ENCODE measurements around the gene PHYHIPL. TPM values are rescaled to one million over a fixed set of nuclear protein-coding genes. Genes with fewer than 3 reads are reported as not detected.

The PHYHIPL gene
- polyA plus RNA-seq, 1 of the 3 experiments (the other 2 are of a cell fraction): 0.44 TPM

- Histone ChIP-seq H3K4me2 (no peak overlapping the region), H3K4me1 (ENCODE audit: control insufficient read depth in 1 of 2, insufficient read depth in 2 of 2, low read depth in 1 of 2, low read length in 1 of 2) (no peaks in the 10 kb centered on the region), H3K4me3 (ENCODE audit: low read depth in 2 of 2, low read length in 1 of 2) (no peak overlapping the region), H3K9me3 (no peaks in the 10 kb centered on the region), H3K27me3 (ENCODE audit: insufficient read depth) (no peaks in the 10 kb centered on the region), H2AFZ (ENCODE audit: low read depth) (no peak overlapping the region), H3K27ac (ENCODE audit: low read depth in 2 of 2, low read length in 1 of 2) (no peak overlapping the region), H4K20me1 (ENCODE audit: insufficient read depth) (no peaks in the 10 kb centered on the region), H3F3A (replicated peaks; ENCODE audit: insufficient read depth) (no peaks in the 10 kb centered on the region), H3K36me3 (replicated peaks in 1 of 2; ENCODE audit: control insufficient read depth in 1 of 2, insufficient read depth in 2 of 2, low read length in 1 of 2) (peaks cover 2 to 27% of the 10 kb centered on the region in 2 experiments), H3K79me2 (ENCODE audit: insufficient read depth) (no peaks in the 10 kb centered on the region), H3K9me2 (no peaks in the 10 kb centered on the region), H3K9ac (no peak overlapping the region)
- ChIA-PET POLR2A (no interaction called here), CTCF (interaction anchor here (1.1 to 2.0 kb wide), 3 partner anchors 18 to 367 kb away, joined by 4 to 8 read pairs (median 5); no protein-coding TSS in a partner anchor)
- 93% methylated on average over 1 of the region's 1 CpG for WGBS (ENCODE audit: low lambda C conversion rate)
- TF ChIP-seq POLR2AphosphoS5 (IDR thresholded peaks at IDR 0.05; ENCODE audit: low read depth, low read length) (no peak), REST (IDR thresholded peaks at IDR 0.05; ENCODE audit: low read depth, low read length) (no peak), PBX3 (IDR thresholded peaks at IDR 0.05) (no peak)
- DNase-seq: no peak
Measured at GRCh38 chr10:59258890-59259289, 82.4 kb downstream of the PHYHIPL start.

- peaks cover 23 to 46% of the 10 kb centered on the region in 2 experiments for H3K36me3 ChIP-seq (replicated peaks in 1 of 2; ENCODE audit: control insufficient read depth in 1 of 2, insufficient read depth in 2 of 2, low read length in 1 of 2)
- no peaks in the 10 kb centered on the region for H4K20me1 ChIP-seq (ENCODE audit: insufficient read depth)
- CTCF ChIA-PET: interaction anchor here (1.1 to 2.1 kb wide), 2 partner anchors 315 to 470 kb away, joined by 4 read pairs; no protein-coding TSS in a partner anchor
- H3K4me1 ChIP-seq (ENCODE audit: control insufficient read depth in 1 of 2, insufficient read depth in 2 of 2, low read depth in 1 of 2, low read length in 1 of 2): no peaks in the 10 kb centered on the region; a peak in 1 of 4 replicates
- H3K27ac ChIP-seq (ENCODE audit: low read depth in 2 of 2, low read length in 1 of 2): no peak overlapping the region
- H3K9me2 ChIP-seq: no peaks in the 10 kb centered on the region
- no peak overlapping the region for H3K4me3 ChIP-seq (ENCODE audit: low read depth in 2 of 2, low read length in 1 of 2)
- no peaks in the 10 kb centered on the region for H3K9me3 ChIP-seq
- no peak for DNase-seq
- no peaks in the 10 kb centered on the region for H3F3A ChIP-seq (replicated peaks; ENCODE audit: insufficient read depth)
- H3K79me2 ChIP-seq (ENCODE audit: insufficient read depth): no peaks in the 10 kb centered on the region
- H3K27me3 ChIP-seq (ENCODE audit: insufficient read depth): no peaks in the 10 kb centered on the region
- TF ChIP-seq NFIC (IDR thresholded peaks at IDR 0.05; ENCODE audit: borderline replicate concordance) (no peak), EZH2phosphoT487 (IDR thresholded peaks at IDR 0.05; ENCODE audit: borderline replicate concordance, low read depth) (no peak), REST (IDR thresholded peaks at IDR 0.05; ENCODE audit: low read depth, low read length) (peak; percentile 91)
- WGBS (ENCODE audit: low lambda C conversion rate): 62% methylated on average over 5 of the region's 5 CpGs
- POLR2A ChIA-PET: no interaction called here
- no peak overlapping the region for H3K4me2 ChIP-seq
- no peak overlapping the region for H3K9ac ChIP-seq
- H2AFZ ChIP-seq (ENCODE audit: low read depth): no peak overlapping the region
Measured at GRCh38 chr10:59265141-59265540, 88.7 kb downstream of the PHYHIPL start.
